SK-N-SH (cell line): Measurements from ENCODE around the gene ADAMTSL5. TPM values are rescaled to one million over a fixed set of nuclear protein-coding genes. Genes with fewer than 3 reads are reported as not detected.

ENCODE experiments used
- CTCF ChIA-PET: fragments of 300-600, 350-600 bp; formaldehyde crosslinking; extraction: SDS; loops from one replicate; lab custom pipeline; 2021; lab: Yijun Ruan, JAX
- POLR2A ChIA-PET: fragments of 350-600 bp; sonication (Branson Sonifier 250); formaldehyde crosslinking; extraction: SDS; loops from one replicate; lab custom pipeline; 2020; ENCODE audit warnings: antibody characterized with exemption, inconsistent platforms; lab: Yijun Ruan, JAX
- DNase-seq: peaks from one replicate; pipeline ENCODE4 v3.0.0; 2012
- H2AFZ ChIP-seq: fragments of 200-600 bp; sonication (generic); 2 replicates; pipeline ENCODE4 v1.8.1; 2016; ENCODE audit warnings: antibody characterized with exemption, mild to moderate bottlenecking, low read depth
- H3F3A ChIP-seq: fragments of 200-600 bp; sonication (generic); replicated peaks from 2 replicates; pipeline ENCODE3; 2016; ENCODE audit warnings: antibody characterized with exemption, mild to moderate bottlenecking; ENCODE audit not compliant: insufficient read depth
- H3K27ac ChIP-seq, 2 experiments: fragments of 200-500 bp in 1 of 2; fragments of 200-600 bp in 1 of 2; sonication (Bioruptor generic) in 1 of 2; sonication (generic), shearing (Covaris generic) in 1 of 2; 2 replicates each; pipeline versions ENCODE4 v1.5.1 to v1.6.1; 2014 to 2016; ENCODE audit warnings: low read depth in 2 of 2, inconsistent platforms in 1 of 2, low read length in 1 of 2, mild to moderate bottlenecking in 1 of 2, mixed read lengths in 1 of 2
- H3K27me3 ChIP-seq: fragments of 200-600 bp; sonication (generic), shearing (Covaris generic); 2 replicates; pipeline ENCODE4 v1.6.1; 2016; ENCODE audit warnings: mixed run types; ENCODE audit not compliant: insufficient read depth
- H3K36me3 ChIP-seq, 2 experiments: fragments of 200-500 bp in 1 of 2; fragments of 200-600 bp in 1 of 2; sonication (Bioruptor generic) in 1 of 2; sonication (generic) in 1 of 2; replicated peaks in 1 of 2; 2 replicates each; pipeline versions ENCODE3 to v1.5.1; 2014 to 2016; ENCODE audit warnings: low read length in 1 of 2, mild to moderate bottlenecking in 1 of 2; ENCODE audit not compliant: insufficient read depth in 2 of 2, control insufficient read depth in 1 of 2
- H3K4me1 ChIP-seq, 2 experiments: fragments of 200-500 bp in 1 of 2; fragments of 200-600 bp in 1 of 2; sonication (Bioruptor generic) in 1 of 2; sonication (generic), shearing (Covaris generic) in 1 of 2; 2 replicates each; pipeline versions ENCODE4 v1.5.1 to v1.6.1; 2014 to 2016; ENCODE audit warnings: low read depth in 1 of 2, low read length in 1 of 2, mixed run types in 1 of 2; ENCODE audit not compliant: insufficient read depth in 2 of 2, control insufficient read depth in 1 of 2
- H3K4me2 ChIP-seq: fragments of 200-600 bp; sonication (generic), shearing (Covaris generic); 2 replicates; pipeline ENCODE4 v1.6.1; 2017; ENCODE audit warnings: mixed run types
- H3K4me3 ChIP-seq, 2 experiments: fragments of 200-500 bp in 1 of 2; fragments of 200-600 bp in 1 of 2; sonication (Bioruptor generic) in 1 of 2; sonication (generic), shearing (Covaris generic) in 1 of 2; 2 replicates each; pipeline versions ENCODE4 v1.5.1 to v1.8.1; 2014 to 2016; ENCODE audit warnings: low read depth in 2 of 2, inconsistent platforms in 1 of 2, low read length in 1 of 2, mild to moderate bottlenecking in 1 of 2, mixed read lengths in 1 of 2, moderate library complexity in 1 of 2
- H3K79me2 ChIP-seq: fragments of 200-600 bp; sonication (generic); 2 replicates; pipeline ENCODE4 v1.8.1; 2017; ENCODE audit warnings: mild to moderate bottlenecking; ENCODE audit not compliant: insufficient read depth
- H3K9ac ChIP-seq: fragments of 200-600 bp; sonication (generic); 2 replicates; pipeline ENCODE4 v1.6.1; 2017; ENCODE audit warnings: mixed run types
- H3K9me2 ChIP-seq: fragments of 200-600 bp; sonication (generic); 2 replicates; pipeline ENCODE4 v1.6.1; 2017; ENCODE audit warnings: mixed run types
- H3K9me3 ChIP-seq: fragments of 200-600 bp; sonication (generic); 2 replicates; pipeline ENCODE4 v1.6.1; 2017; ENCODE audit warnings: mixed run types, mild to moderate bottlenecking, moderate library complexity
- H4K20me1 ChIP-seq: fragments of 200-600 bp; sonication (generic); 2 replicates; pipeline ENCODE4 v1.6.1; 2017; ENCODE audit warnings: mild to moderate bottlenecking, mixed run types; ENCODE audit not compliant: insufficient read depth
- EZH2phosphoT487 ChIP-seq: fragments of 200-600 bp; sonication (generic); IDR thresholded peaks from 2 replicates; pipeline ENCODE4 v1.6.1; 2017; ENCODE audit warnings: low read depth, mixed run types, mild to moderate bottlenecking, antibody characterized with exemption, moderate library complexity, borderline replicate concordance
- FOSL2 ChIP-seq: IDR thresholded peaks from 2 replicates; pipeline ENCODE4 v1.4.0; 2012; ENCODE audit warnings: low read depth, mild to moderate bottlenecking, moderate library complexity, borderline replicate concordance
- MEF2A ChIP-seq: IDR thresholded peaks from 2 replicates; pipeline ENCODE4 v1.4.0; 2012; ENCODE audit warnings: low read depth, borderline replicate concordance
- MXI1 ChIP-seq: IDR thresholded peaks from 2 replicates; pipeline ENCODE4 v1.6.1; 2012; ENCODE audit warnings: mild to moderate bottlenecking, low read depth, low read length, improper control_type of control experiment
- RAD21 ChIP-seq: IDR thresholded peaks from 2 replicates; pipeline ENCODE4 v1.6.1; 2012; ENCODE audit warnings: mild to moderate bottlenecking, low read length
- RXRA ChIP-seq: IDR thresholded peaks from 2 replicates; pipeline ENCODE4 v1.4.0; 2012; ENCODE audit warnings: low read depth, mild to moderate bottlenecking, borderline replicate concordance
- SIN3A ChIP-seq: IDR thresholded peaks from 2 replicates; pipeline ENCODE4 v1.6.1; 2012; ENCODE audit warnings: low read depth, mild to moderate bottlenecking, low read length, moderate library complexity, borderline replicate concordance
- TAF1 ChIP-seq: IDR thresholded peaks from 2 replicates; pipeline ENCODE4 v1.6.1; 2012; ENCODE audit warnings: low read depth, mild to moderate bottlenecking, low read length, moderate library complexity, borderline replicate concordance
- TCF12 ChIP-seq: IDR thresholded peaks from 2 replicates; pipeline ENCODE4 v1.4.0; 2012
- WGBS: methylation state at CpG from one replicate; pipeline ENCODE4 v1.1.6; 2017; ENCODE audit warnings: low lambda C conversion rate; 5-methylcytosine and 5-hydroxymethylcytosine counted together
- polyA plus RNA-seq, 3 experiments: library from polyadenylated mRNA; depleted of rRNA; stranded (reverse); fragments of >200 nt; gene quantifications; 2 replicates each; pipeline ENCODE4 v1.2.3, GENCODE V29; 2012
- TF ChIP-seq, protein P1 (sequence below): IDR thresholded peaks from 2 replicates; pipeline ENCODE4 v1.4.0; 2012; ENCODE audit warnings: low read depth, borderline replicate concordance
- TF ChIP-seq, protein P2 (sequence below): IDR thresholded peaks from 2 replicates; pipeline ENCODE4; 2012
- TF ChIP-seq, protein P3 (sequence below): fragments of 150-350 bp; IDR thresholded peaks from 2 replicates; pipeline ENCODE4 v1.6.1; 2016; ENCODE audit warnings: mild to moderate bottlenecking, low read depth, low read length

The ADAMTSL5 gene
- polyA plus RNA-seq, 1 of the 3 experiments (the other 2 are of a cell fraction), result 5.7 TPM

DNA sequence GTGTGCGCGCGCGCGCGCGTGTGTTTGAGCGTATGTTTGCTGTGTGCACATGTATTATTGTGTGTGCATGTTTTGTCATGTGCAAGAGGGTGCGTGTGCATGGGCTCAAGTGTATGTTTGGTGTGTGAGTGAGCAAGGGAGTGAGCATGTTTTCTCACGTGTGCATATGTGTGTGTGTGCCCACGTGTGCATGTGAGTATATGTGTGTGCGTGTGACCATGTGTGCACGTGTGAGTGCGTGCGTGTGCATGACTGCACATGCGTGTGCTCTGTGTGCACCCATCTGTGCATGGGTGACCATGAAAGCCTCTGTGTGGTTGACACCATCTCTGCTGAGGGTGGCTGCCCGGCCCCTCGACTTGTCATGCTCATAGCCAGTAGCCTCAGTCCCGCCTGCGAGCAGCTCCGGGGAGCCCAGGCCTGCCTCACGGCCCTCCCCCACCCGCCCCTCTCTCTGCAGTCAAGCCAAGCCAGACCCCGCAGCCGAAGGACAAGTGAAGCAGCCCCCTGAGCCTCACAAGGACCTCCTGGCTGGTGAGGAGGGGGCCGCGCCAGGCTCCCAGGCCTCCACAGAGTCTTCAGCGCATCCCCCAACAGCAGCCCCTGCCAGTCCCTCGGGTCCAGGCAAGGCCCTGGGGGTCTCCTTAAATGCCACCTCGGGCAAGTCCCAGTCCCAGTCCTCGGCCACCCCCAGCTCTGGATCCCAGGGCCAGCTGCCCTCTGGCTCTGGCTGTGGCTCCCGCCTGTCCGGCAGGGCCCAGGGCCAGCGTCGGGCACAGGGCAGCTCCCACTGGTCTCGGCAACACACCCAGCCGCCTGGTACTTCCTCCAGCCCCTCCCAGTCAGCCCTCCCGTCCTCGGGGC is 15.9 kb downstream of the ADAMTSL5 start:
- Histone ChIP-seq H3K79me2 (no peaks in the 10 kb centered on the region), H4K20me1 (no peaks in the 10 kb centered on the region), H3K4me1 (peaks cover 0 to 3% of the 10 kb centered on the region in 2 experiments; a peak in 1 of 4 replicates), H3K36me3 (no peaks in the 10 kb centered on the region), H3K9ac (no peak overlapping the region), H2AFZ (no peak overlapping the region), H3K4me2 (no peak overlapping the region), H3F3A (peaks cover 3% of the 10 kb centered on the region), H3K9me3 (no peaks in the 10 kb centered on the region), H3K9me2 (no peaks in the 10 kb centered on the region), H3K4me3 (no peak overlapping the region), H3K27ac (no peak overlapping the region), H3K27me3 (no peaks in the 10 kb centered on the region)
- TF ChIP-seq, protein P1, sequence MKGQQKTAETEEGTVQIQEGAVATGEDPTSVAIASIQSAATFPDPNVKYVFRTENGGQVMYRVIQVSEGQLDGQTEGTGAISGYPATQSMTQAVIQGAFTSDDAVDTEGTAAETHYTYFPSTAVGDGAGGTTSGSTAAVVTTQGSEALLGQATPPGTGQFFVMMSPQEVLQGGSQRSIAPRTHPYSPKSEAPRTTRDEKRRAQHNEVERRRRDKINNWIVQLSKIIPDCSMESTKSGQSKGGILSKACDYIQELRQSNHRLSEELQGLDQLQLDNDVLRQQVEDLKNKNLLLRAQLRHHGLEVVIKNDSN, result no peak
- TF ChIP-seq RXRA, result no peak
- TF ChIP-seq, protein P2, sequence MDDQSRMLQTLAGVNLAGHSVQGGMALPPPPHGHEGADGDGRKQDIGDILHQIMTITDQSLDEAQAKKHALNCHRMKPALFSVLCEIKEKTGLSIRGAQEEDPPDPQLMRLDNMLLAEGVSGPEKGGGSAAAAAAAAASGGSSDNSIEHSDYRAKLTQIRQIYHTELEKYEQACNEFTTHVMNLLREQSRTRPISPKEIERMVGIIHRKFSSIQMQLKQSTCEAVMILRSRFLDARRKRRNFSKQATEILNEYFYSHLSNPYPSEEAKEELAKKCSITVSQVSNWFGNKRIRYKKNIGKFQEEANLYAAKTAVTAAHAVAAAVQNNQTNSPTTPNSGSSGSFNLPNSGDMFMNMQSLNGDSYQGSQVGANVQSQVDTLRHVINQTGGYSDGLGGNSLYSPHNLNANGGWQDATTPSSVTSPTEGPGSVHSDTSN, result no peak
- TF ChIP-seq SIN3A, result no peak
- no peak for TF ChIP-seq MEF2A
- TF ChIP-seq MXI1, result no peak
- TF ChIP-seq TAF1, result no peak
- no peak for TF ChIP-seq TCF12
- no peak for TF ChIP-seq EZH2phosphoT487
- no peak for TF ChIP-seq FOSL2
- TF ChIP-seq, protein P3, sequence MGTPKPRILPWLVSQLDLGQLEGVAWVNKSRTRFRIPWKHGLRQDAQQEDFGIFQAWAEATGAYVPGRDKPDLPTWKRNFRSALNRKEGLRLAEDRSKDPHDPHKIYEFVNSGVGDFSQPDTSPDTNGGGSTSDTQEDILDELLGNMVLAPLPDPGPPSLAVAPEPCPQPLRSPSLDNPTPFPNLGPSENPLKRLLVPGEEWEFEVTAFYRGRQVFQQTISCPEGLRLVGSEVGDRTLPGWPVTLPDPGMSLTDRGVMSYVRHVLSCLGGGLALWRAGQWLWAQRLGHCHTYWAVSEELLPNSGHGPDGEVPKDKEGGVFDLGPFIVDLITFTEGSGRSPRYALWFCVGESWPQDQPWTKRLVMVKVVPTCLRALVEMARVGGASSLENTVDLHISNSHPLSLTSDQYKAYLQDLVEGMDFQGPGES, result no peak
- 85% methylated on average over 16 of the region's 39 CpGs for WGBS
- ChIA-PET POLR2A (no interaction called here), CTCF (no interaction called here)
- DNase-seq, result no peak

DNA sequence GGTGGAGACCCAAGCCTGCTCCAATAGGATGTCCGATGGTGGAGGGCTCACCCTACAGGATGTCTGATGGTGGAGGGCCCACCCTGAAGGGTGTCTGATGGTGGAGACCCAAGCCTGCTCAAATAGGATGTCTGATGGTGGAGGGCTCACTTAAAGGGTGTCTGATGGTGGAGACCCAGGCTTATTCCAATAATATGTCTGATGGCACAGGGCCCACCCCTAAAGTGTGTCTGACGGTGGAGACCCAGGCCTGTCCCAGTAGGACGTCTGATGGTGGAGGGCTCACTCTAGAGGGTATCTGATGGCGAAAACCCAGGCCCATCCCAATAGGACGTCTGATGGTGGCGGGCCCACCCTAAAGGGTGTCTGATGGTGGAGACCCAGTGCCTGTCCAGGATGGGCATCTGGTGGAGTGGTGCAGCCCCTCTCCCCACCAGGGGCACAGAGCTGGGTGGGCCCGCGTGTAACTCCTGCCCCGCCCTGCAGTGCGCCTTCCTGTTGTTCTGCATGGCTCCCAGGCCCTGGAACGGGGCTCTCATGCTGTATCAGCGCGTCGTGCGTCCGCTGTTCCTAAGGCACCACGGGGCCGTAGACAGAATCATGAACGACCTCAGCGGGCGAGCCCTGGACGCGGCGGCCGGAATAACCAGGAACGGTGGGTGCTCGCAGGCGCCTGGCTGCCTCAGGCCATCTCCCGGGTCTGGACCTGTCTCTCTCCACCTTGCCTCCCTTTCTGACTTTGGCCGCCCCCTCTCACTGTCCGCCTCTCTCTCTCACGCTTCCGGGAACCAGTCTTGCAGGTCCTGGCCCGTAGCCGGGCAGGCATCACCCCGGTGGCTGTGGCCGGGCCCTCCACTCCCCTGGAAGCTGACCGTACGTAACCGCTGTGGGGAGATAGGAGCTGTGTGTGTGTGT is 16.8 kb downstream of the ADAMTSL5 start:
- TF ChIP-seq, protein P2, result no peak
- TF ChIP-seq, protein P3, result no peak
- no peak for TF ChIP-seq RAD21
- no peaks in the 10 kb centered on the region for H3K36me3 ChIP-seq
- no peaks in the 10 kb centered on the region for H4K20me1 ChIP-seq
- H3K79me2 ChIP-seq, result no peaks in the 10 kb centered on the region
- H3K9ac ChIP-seq, result no peak overlapping the region
- H3K4me2 ChIP-seq, result no peak overlapping the region
- DNase-seq, result no peak
- no peaks in the 10 kb centered on the region for H3K27me3 ChIP-seq
- no peaks in the 10 kb centered on the region for H3K9me2 ChIP-seq
- ChIA-PET POLR2A (no interaction called here), CTCF (no interaction called here)
- H2AFZ ChIP-seq, result no peak overlapping the region
- no peaks in the 10 kb centered on the region for H3K9me3 ChIP-seq
- peaks cover under 1% of the 10 kb centered on the region for H3F3A ChIP-seq
- no peak overlapping the region for H3K27ac ChIP-seq
- H3K4me3 ChIP-seq, result no peak overlapping the region
- peaks cover 0 to 11% of the 10 kb centered on the region in 2 experiments; a peak in 1 of 4 replicates for H3K4me1 ChIP-seq
- WGBS, result 92% methylated on average over 34 of the region's 40 CpGs
